OCI-LY7 (cell line): ENCODE data around the gene GPN1.

ENCODE experiments used
- EZH2phosphoT487 ChIP-seq: fragments of 200-600 bp; sonication (generic); IDR thresholded peaks from 2 replicates; pipeline ENCODE4 v1.6.1; 2018; ENCODE audit warnings: low read depth, borderline replicate concordance, mild to moderate bottlenecking, mixed run types, antibody characterized with exemption, low read length, moderate library complexity, mixed read lengths
- TF ChIP-seq, protein P1 (sequence below): fragments of 200-600 bp; sonication (generic); conservative IDR thresholded peaks from 2 replicates; pipeline ENCODE4 v1.5.1; 2014; ENCODE audit warnings: mild to moderate bottlenecking, antibody characterized with exemption, low read length, moderate library complexity, mixed read lengths

DNA sequence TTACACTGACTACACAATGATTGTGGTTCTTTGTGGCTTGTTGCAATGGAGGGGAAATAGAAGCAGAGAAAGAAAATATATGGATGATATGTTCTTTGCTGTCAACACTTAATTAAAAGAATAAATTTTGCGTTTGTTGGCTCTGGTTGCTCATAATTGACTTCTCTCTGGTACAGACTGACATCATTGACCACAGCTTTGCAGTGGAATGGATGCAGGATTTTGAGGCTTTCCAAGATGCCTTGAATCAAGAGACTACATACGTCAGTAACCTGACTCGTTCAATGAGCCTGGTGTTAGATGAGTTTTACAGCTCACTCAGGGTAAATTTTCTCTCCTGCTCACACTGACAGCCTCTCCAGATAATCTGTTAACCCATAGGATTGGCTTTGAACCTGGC, 9.9 kb downstream of the GPN1 start:
- TF ChIP-seq, protein P1, sequence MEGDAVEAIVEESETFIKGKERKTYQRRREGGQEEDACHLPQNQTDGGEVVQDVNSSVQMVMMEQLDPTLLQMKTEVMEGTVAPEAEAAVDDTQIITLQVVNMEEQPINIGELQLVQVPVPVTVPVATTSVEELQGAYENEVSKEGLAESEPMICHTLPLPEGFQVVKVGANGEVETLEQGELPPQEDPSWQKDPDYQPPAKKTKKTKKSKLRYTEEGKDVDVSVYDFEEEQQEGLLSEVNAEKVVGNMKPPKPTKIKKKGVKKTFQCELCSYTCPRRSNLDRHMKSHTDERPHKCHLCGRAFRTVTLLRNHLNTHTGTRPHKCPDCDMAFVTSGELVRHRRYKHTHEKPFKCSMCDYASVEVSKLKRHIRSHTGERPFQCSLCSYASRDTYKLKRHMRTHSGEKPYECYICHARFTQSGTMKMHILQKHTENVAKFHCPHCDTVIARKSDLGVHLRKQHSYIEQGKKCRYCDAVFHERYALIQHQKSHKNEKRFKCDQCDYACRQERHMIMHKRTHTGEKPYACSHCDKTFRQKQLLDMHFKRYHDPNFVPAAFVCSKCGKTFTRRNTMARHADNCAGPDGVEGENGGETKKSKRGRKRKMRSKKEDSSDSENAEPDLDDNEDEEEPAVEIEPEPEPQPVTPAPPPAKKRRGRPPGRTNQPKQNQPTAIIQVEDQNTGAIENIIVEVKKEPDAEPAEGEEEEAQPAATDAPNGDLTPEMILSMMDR, result no peak
- TF ChIP-seq EZH2phosphoT487, result no peak
